Body of pancreas (tissue), 4 donors: ENCODE results near the gene HIGD2B. TPM values are rescaled to one million over a fixed set of nuclear protein-coding genes. Genes with fewer than 3 reads are reported as not detected.
"Not testable (repeated sequence)": the region's sequence is repeated elsewhere in the genome, so short reads cannot be mapped to it uniquely, and the experiment has no call there.

Source experiments
- ATAC-seq: fragments of 150-250 bp; one replicate; pipeline ENCODE4 v1.9.1; 2016
- DNase-seq, 4 donors: peaks; one replicate each; pipeline ENCODE4 v3.0.0-alpha.2; 2019
- H3K27ac ChIP-seq, 4 donors: fragments of 200-600 bp; sonication (generic); 1 replicate in 3 of 4; 2 replicates in 1 of 4; pipeline versions ENCODE4 v1.5.1 to v1.6.1; 2016 to 2019; ENCODE audit warnings: mild to moderate bottlenecking in 1 of 4, mixed read lengths in 1 of 4, moderate library complexity in 1 of 4
- H3K27me3 ChIP-seq, 2 donors: fragments of 200-600 bp; sonication (generic); one replicate each; pipeline ENCODE4 v1.6.0; 2016; ENCODE audit warnings: mild to moderate bottlenecking in 1 of 2
- H3K36me3 ChIP-seq, 2 donors: fragments of 200-600 bp; sonication (generic); replicated peaks in 1 of 2; 2 replicates each; pipeline ENCODE4 v1.5.1; 2016; ENCODE audit warnings: low read depth in 2 of 2; ENCODE audit not compliant: insufficient read depth in 1 of 2
- H3K4me1 ChIP-seq: fragments of 200-600 bp; sonication (generic); one replicate; pipeline ENCODE4 v1.6.0; 2016
- H3K4me3 ChIP-seq, 2 donors: fragments of 200-600 bp; sonication (generic); 1 replicate in 1 of 2; 2 replicates in 1 of 2; pipeline ENCODE4 v1.5.1; 2016 to 2019
- H3K9me3 ChIP-seq, 3 donors: fragments of 200-600 bp; sonication (generic); 1 replicate in 2 of 3; 2 replicates in 1 of 3; pipeline ENCODE4 v1.5.1; 2016
- WGBS, 2 donors: methylation state at CpG; one replicate each; pipeline ENCODE4 v1.1.5; 2017; 5-methylcytosine and 5-hydroxymethylcytosine counted together
- intact Hi-C: fragments of 100-400 bp; cut with DNase I; formaldehyde crosslinking; loops from one replicate; pipeline ENCODE4 v1.15.1; 2023
- total RNA-seq, 2 donors: library from RNA; depleted of rRNA; stranded (reverse); fragments of >200 nt; gene quantifications; one replicate each; pipeline ENCODE4 v1.1.0, GENCODE V29; 2016

HIGD2B gene
- total RNA-seq, 2 donors from 2014 or later: not detected

GRCh38 chr15:72656014-72656413 lies 30.0 kb downstream of the HIGD2B start:
- H3K27me3 ChIP-seq, DNase-seq, H3K4me3 ChIP-seq, intact Hi-C loops, H3K27ac ChIP-seq, ATAC-seq, H3K4me1 ChIP-seq, H3K9me3 ChIP-seq, H3K36me3 ChIP-seq: not testable (repeated sequence)
- WGBS, 2 donors: no CpG with 5 or more reads among the region's 3 CpGs

GRCh38 chr15:72654397-72654796 lies 31.6 kb downstream of the HIGD2B start, which contains the start of gene GOLGA6B:
Gene GOLGA6B, plus strand, starts transcription at chr15:72654697. Its CDS starts 41 bp downstream, at chr15:72654738.
- WGBS, 2 donors: no CpG with 5 or more reads among the region's 7 CpGs
- H3K9me3 ChIP-seq, intact Hi-C loops, H3K27me3 ChIP-seq, ATAC-seq, H3K36me3 ChIP-seq, H3K4me1 ChIP-seq, DNase-seq, H3K4me3 ChIP-seq, H3K27ac ChIP-seq: not testable (repeated sequence)

DNA sequence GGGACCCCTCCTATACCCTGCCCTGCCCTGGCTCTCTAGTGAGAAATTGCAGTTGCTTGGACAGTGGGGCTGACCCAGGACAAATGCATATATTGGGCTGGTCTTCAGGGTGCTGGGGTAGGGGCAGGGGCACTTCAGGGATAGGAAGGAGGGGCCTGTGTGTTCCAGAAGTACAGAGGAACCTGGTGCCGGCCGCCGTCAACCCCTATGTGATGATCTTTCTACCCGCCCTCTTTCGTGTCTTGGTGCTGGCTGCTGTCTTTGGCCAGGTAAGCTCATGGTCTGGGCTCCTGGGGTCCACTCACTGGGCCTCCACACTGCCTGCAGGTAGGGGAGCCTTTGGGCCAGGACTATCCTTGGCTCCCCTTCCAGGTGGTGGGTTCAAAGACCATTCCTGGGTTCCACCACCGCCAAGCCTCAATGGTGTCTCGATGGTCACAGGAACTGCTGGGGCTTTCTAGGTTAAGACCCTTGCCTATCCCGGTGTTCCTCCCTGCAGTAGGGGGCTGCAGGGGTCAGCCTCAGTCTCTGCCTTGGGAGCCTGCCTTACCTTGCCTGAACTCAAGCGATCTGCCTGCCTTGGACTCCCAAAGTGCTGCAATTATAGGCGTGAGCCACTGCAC lies 37.2 kb downstream of the HIGD2B start:
- ATAC-seq, H3K4me3 ChIP-seq, H3K36me3 ChIP-seq, DNase-seq, H3K27me3 ChIP-seq, H3K27ac ChIP-seq, H3K9me3 ChIP-seq, H3K4me1 ChIP-seq, intact Hi-C loops: not testable (repeated sequence)
- 53 to 61% methylated on average over 3 of the region's 10 CpGs for WGBS, 2 donors

DNA sequence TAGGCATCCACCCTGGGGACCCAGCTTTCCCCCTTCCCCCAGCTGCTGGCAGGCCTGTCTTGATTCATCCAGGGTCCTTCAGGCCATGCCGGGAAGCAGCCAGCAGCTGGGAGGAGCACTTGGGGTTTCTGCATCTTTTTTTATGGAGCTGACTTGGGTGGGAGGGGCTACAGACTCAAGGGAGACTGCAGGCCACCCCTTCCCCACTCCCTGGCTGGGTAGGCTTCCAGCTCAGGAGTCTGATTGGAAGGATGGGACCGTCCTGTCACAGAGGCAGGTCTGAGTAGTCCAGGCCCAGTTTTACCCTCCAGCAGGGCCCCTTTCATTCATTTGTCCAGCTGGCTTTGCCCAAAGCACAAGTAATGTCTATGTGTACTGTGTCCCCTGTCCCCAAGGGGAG lies 43.7 kb downstream of the HIGD2B start:
- intact Hi-C loops, H3K27ac ChIP-seq, H3K4me1 ChIP-seq, H3K4me3 ChIP-seq, DNase-seq, H3K27me3 ChIP-seq, H3K9me3 ChIP-seq, ATAC-seq, H3K36me3 ChIP-seq: not testable (repeated sequence)
- no CpG with 5 or more reads among the region's 2 CpGs for WGBS, 2 donors

GRCh38 chr15:72639759-72640483 lies 46.1 kb downstream of the HIGD2B start:
- ATAC-seq, intact Hi-C loops, H3K9me3 ChIP-seq, H3K36me3 ChIP-seq, H3K4me1 ChIP-seq, H3K4me3 ChIP-seq, DNase-seq, H3K27me3 ChIP-seq, H3K27ac ChIP-seq: not testable (repeated sequence)
- WGBS, 2 donors: no CpG with 5 or more reads among the region's 26 CpGs

- H3K36me3 ChIP-seq, H3K27me3 ChIP-seq, H3K4me1 ChIP-seq, H3K4me3 ChIP-seq, intact Hi-C loops, H3K9me3 ChIP-seq: not testable (repeated sequence)
- WGBS, 2 donors: 0% methylated on average over 10 of the region's 43 CpGs; no CpG with 5 or more reads in 1 of the 2 donors
- ATAC-seq (peak; percentile 94), DNase-seq (peak; percentile 77 to 89 (median 84))
- H3K27ac ChIP-seq: peak overlapping the region in 1 of 4 donors; percentile 34
Measured at GRCh38 chr15:72636519-72637282, 49.3 kb downstream of the HIGD2B start.

DNA sequence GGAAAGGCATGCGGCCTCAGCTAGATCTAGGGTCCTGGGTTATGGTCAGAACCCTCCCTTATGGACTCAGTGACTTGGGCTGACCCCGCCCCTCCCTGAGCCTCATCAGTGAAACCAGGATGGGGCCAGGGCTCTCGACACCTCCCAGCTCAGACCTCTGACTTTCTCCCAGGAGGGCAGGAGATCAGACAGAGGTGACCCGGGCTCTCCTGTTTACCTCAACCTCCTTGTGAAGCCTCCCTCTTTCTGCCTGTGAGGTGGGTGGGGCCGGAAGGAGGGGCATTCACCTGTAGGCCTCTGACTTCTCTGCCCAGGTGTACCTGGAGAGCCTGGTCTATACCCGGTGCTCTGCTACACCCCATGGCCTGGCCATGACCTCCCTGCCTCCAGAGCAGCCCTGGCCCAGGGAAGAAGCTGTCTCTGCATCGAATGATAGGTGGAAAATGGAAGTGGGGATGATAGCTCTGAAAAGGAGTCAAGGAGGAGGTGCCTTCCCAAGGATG lies 56.9 kb downstream of the HIGD2B start:
- WGBS, 2 donors: 63 to 70% methylated on average over 4 to 7 of the region's 7 CpGs

GRCh38 chr15:72628249-72629067 lies 57.5 kb downstream of the HIGD2B start:
- ATAC-seq, H3K27me3 ChIP-seq, H3K9me3 ChIP-seq, H3K4me1 ChIP-seq, H3K27ac ChIP-seq, H3K36me3 ChIP-seq, DNase-seq, H3K4me3 ChIP-seq: not testable (repeated sequence)
- intact Hi-C loops: loop anchor here (10.0 kb wide), 1 partner anchor 66 kb away; no protein-coding TSS in a partner anchor
- WGBS, 2 donors: 72 to 92% methylated on average over 6 to 11 of the region's 11 CpGs

More for the DNA sequence above, 56.9 kb downstream of the HIGD2B start:
- H3K4me3 ChIP-seq, H3K27me3 ChIP-seq, H3K27ac ChIP-seq, ATAC-seq, H3K4me1 ChIP-seq, DNase-seq, H3K36me3 ChIP-seq, H3K9me3 ChIP-seq: not testable (repeated sequence)
- intact Hi-C loops: loop anchor here (10.0 kb wide), 1 partner anchor 66 kb away; no protein-coding TSS in a partner anchor

DNA sequence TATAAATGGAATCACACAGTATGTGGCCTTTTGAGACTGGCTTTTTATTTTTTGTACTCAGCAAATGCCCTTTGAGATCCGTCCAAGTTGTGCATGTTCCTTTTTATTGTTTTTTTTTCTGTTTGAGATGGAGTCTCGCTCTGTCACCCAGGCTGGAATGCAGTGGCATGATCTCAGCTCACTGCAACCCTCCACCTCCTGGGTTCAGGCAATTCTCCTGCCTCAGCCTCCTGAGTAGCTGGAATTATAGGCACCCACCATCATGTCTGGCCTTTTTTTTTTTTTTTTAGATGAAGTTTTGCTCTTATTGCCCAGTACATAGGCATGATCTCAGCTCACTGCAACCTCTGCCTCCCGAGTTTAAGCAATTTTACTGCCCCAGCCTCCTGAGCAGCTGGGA lies 59.8 kb downstream of the HIGD2B start:
- ATAC-seq, DNase-seq, H3K9me3 ChIP-seq, H3K4me3 ChIP-seq, H3K36me3 ChIP-seq, H3K27ac ChIP-seq, H3K27me3 ChIP-seq, H3K4me1 ChIP-seq: not testable (repeated sequence)
- intact Hi-C loops: loop anchor here (10.0 kb wide), 1 partner anchor 69 kb away; no protein-coding TSS in a partner anchor
- 78 to 79% methylated on average over 3 of the region's 3 CpGs for WGBS, 2 donors
